Mammary epithelial cell (primary cell): Measurements from ENCODE around the gene NR1D1.

Experiments
- EZH2 ChIP-seq: IDR thresholded peaks from 2 replicates; pipeline ENCODE4 v1.6.1; 2012; ENCODE audit warnings: low read length, inconsistent platforms, borderline replicate concordance
- TF ChIP-seq, protein P1 (sequence below), 2 donors: IDR thresholded peaks in 1 of 2; conservative IDR thresholded peaks in 1 of 2; 2 replicates each; pipeline ENCODE4 v1.5.1; 2011 to 2012; ENCODE audit warnings: inconsistent platforms in 2 of 2, low read length in 2 of 2, mild to moderate bottlenecking in 2 of 2, control low read depth in 1 of 2, low read depth in 1 of 2; ENCODE audit not compliant: insufficient read depth in 1 of 2; ENCODE audit errors: extremely low read depth in 1 of 2

GRCh38 chr17:40093580-40094201, 6.7 kb downstream of the NR1D1 start:
- TF ChIP-seq, protein P1, sequence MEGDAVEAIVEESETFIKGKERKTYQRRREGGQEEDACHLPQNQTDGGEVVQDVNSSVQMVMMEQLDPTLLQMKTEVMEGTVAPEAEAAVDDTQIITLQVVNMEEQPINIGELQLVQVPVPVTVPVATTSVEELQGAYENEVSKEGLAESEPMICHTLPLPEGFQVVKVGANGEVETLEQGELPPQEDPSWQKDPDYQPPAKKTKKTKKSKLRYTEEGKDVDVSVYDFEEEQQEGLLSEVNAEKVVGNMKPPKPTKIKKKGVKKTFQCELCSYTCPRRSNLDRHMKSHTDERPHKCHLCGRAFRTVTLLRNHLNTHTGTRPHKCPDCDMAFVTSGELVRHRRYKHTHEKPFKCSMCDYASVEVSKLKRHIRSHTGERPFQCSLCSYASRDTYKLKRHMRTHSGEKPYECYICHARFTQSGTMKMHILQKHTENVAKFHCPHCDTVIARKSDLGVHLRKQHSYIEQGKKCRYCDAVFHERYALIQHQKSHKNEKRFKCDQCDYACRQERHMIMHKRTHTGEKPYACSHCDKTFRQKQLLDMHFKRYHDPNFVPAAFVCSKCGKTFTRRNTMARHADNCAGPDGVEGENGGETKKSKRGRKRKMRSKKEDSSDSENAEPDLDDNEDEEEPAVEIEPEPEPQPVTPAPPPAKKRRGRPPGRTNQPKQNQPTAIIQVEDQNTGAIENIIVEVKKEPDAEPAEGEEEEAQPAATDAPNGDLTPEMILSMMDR (conservative IDR thresholded peaks at IDR 0.05 in 1 of 2, IDR thresholded peaks at IDR 0.05 in 1 of 2; ENCODE audit: extremely low read depth in 1 of 2, insufficient read depth in 1 of 2, low read depth in 1 of 2, low read length in 2 of 2) = no peak
- no peak for TF ChIP-seq EZH2
